ENCODE results near the gene RNU5B-1.
"Not testable (repeated sequence)": the region's sequence is repeated elsewhere in the genome, so short reads cannot be mapped to it uniquely, and the experiment has no call there.

GRCh38 chr15:65347756-65348155, 43.3 kb downstream of the RNU5B-1 start:
- TF ChIP-seq CTCF (IDR thresholded peaks at IDR 0.05; ENCODE audit: low read depth, low read length); EZH2phosphoT487 (IDR thresholded peaks at IDR 0.05; ENCODE audit: low read depth): not testable (repeated sequence)

All from OCI-LY3 (cell line).